Activated CD4-positive, alpha-beta T cell treated with anti-CD3 and anti-CD28 coated beads for 4 hours (primary cell): ENCODE measurements around the gene AHCYL2.
"Not testable (repeated sequence)": the region's sequence is repeated elsewhere in the genome, so short reads cannot be mapped to it uniquely, and the experiment has no call there.

Source experiments
- DNase-seq, 2 donors: peaks; one replicate each; pipeline ENCODE4 v3.0.0-alpha.2; 2020

The AHCYL2 gene

GRCh38 chr7:129458171-129458570 lies 233.3 kb downstream of the AHCYL2 start:
- no peak for DNase-seq

DNA sequence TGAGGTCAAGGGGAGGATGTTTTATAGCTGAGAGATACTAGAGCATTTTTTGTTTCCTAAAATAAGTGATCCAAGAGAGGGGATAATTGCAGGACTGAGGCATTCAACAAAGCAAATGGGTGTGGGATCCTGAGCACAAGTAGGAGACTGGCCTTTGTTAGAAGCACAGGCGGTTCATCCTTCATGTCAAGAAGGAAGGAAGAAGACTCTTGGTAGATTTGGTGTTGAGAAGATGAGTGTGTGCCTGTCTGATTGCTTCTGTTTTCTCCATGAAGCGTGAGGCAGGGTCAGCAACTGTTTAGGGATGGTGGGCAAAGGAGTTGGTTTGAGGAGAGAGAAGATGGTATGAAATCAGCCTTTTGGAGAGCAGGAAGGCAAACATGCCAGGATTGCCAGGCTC lies 237.0 kb downstream of the AHCYL2 start:
- DNase-seq: no peak

DNA sequence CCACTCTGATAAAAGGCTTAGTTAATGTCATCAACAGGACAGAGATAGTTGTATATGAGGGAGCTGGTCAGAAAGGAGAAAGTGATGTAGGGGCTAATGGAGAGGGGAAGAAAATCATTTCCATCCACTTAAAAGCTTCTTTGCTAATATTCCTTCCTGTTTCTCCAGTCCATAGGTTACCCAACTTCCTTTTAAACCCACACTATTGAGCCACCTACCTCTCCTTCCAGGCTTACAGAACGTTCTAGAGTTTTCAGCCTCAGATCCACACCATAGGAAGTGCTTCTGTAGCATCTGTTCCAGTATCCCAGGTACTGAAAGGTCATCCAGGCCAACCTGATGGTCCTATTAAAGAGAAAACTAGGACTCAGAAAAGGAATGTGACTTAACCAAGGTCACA lies 237.6 kb downstream of the AHCYL2 start:
- no peak for DNase-seq

GRCh38 chr7:129464194-129464593 lies 239.4 kb downstream of the AHCYL2 start:
- no peak for DNase-seq

GRCh38 chr7:129465080-129465479 lies 240.2 kb downstream of the AHCYL2 start:
- DNase-seq: no peak

- DNase-seq: no peak
Observed at GRCh38 chr7:129466796-129467195, 242.0 kb downstream of the AHCYL2 start.

DNA sequence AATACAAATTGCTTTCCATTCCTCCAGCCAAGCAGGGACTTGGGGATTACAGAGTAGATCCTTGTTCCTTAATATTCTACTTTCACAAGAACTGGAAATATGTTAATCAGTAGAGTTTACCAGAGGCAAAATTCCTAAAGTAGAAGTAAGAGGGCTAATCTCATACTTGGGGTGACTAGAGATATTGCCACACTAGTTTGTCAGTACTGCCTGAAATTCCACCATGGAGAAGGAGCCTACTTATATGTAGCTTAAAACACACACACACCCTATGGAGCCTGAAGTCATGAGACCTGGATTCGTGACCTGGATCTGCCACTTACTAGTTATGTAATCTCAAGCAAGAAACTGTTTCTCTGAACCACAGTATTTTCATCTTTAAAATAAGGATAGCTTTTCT lies 243.3 kb downstream of the AHCYL2 start:
- no peak for DNase-seq

- DNase-seq: no peak
Observed at GRCh38 chr7:129468547-129468946, 243.7 kb downstream of the AHCYL2 start.

GRCh38 chr7:129469930-129470329 lies 245.1 kb downstream of the AHCYL2 start:
- DNase-seq: no peak

GRCh38 chr7:129470411-129470810 lies 245.6 kb downstream of the AHCYL2 start:
- DNase-seq: no peak

GRCh38 chr7:129471402-129471827 lies 246.6 kb downstream of the AHCYL2 start:
- DNase-seq: no peak

- DNase-seq: not testable (repeated sequence)
Observed at GRCh38 chr7:129475931-129476330, 251.1 kb downstream of the AHCYL2 start.

GRCh38 chr7:129476398-129476797 lies 251.6 kb downstream of the AHCYL2 start:
- DNase-seq: not testable (repeated sequence)
